A549 (cell line): ENCODE measurements around the gene MYCN. TPM values are rescaled to one million over a fixed set of nuclear protein-coding genes. Genes with fewer than 3 reads are reported as not detected.

Experiments
- ATAC-seq, 2 experiments: fragments of 200-7000 bp in 1 of 2; fragments of >200 bp in 1 of 2; cut with Nextera tagmentation in 1 of 2; cut with Tn5 transposase in 1 of 2; 3 replicates each; pipeline versions ENCODE4 v1.8.0 to v1.9.1; 2018 to 2020; ENCODE audit warnings: mild to moderate bottlenecking in 1 of 2, moderate library complexity in 1 of 2
- CTCF ChIA-PET: fragments of 300-600 bp; sonication (Branson Sonifier 250); formaldehyde crosslinking; extraction: SDS; loops from one replicate; lab custom pipeline; 2021; ENCODE audit warnings: antibody characterized with exemption, inconsistent platforms; lab: Yijun Ruan, JAX
- POLR2A ChIA-PET: fragments of 350-600 bp; formaldehyde crosslinking; extraction: SDS; loops from one replicate; lab custom pipeline; 2021; ENCODE audit warnings: antibody characterized with exemption, inconsistent platforms; lab: Yijun Ruan, JAX
- DNase-seq, 2 experiments: peaks; one replicate each; pipeline versions ENCODE4 v3.0.0 to v3.0.0-alpha.2; 2011 to 2016; ENCODE audit warnings: low read depth in 1 of 2, low spot score in 1 of 2
- FAIRE-seq: peaks from 2 replicates; lab custom pipeline; 2011; peaks lifted over from hg19 to GRCh38; lab: Jason Lieb, UNC
- H3K27ac ChIP-seq, 2 experiments: fragments of >200 bp; sonication (Bioruptor Twin); formaldehyde crosslinking; 3 replicates each; pipeline ENCODE4 v1.5.1; 2016 to 2017
- H3K4me1 ChIP-seq: fragments of >200 bp; sonication (Bioruptor Twin); formaldehyde crosslinking; 3 replicates; pipeline ENCODE4 v1.6.1; 2016
- H3K4me2 ChIP-seq: fragments of >200 bp; sonication (Bioruptor Twin); formaldehyde crosslinking; 3 replicates; pipeline ENCODE4 v1.6.1; 2016
- H3K4me3 ChIP-seq: fragments of >200 bp; sonication (Bioruptor Twin); formaldehyde crosslinking; 3 replicates; pipeline ENCODE4 v1.5.1; 2016
- H3K9me3 ChIP-seq: fragments of >200 bp; sonication (Bioruptor Twin); formaldehyde crosslinking; 3 replicates; pipeline ENCODE4 v1.6.1; 2016
- CBX2 ChIP-seq: fragments of 200-600 bp; sonication (generic); IDR thresholded peaks from 2 replicates; pipeline ENCODE4 v1.6.1; 2016; ENCODE audit warnings: low read depth, mild to moderate bottlenecking, borderline replicate concordance
- EHMT2 ChIP-seq: fragments of 200-600 bp; sonication (generic); IDR thresholded peaks from 2 replicates; pipeline ENCODE4 v1.6.1; 2016; ENCODE audit warnings: antibody characterized with exemption, low read depth, mild to moderate bottlenecking, moderate library complexity
- FOSL2 ChIP-seq, 2 experiments: fragments of 450-650 bp in 1 of 2; fragments of >200 bp in 1 of 2; sonication (Bioruptor Twin) in 1 of 2; formaldehyde crosslinking; IDR thresholded peaks; 2 replicates each; pipeline versions ENCODE4 v1.5.0 to v1.6.1; 2016 to 2020; ENCODE audit warnings: mild to moderate bottlenecking in 1 of 2, moderate library complexity in 1 of 2
- FOXS1 ChIP-seq: fragments of 250-450 bp; sonication (Bioruptor Pico); IDR thresholded peaks from 2 replicates; pipeline ENCODE4 v1.5.0; 2020; ENCODE audit warnings: mild to moderate bottlenecking, moderate library complexity
- HEYL ChIP-seq: fragments of 250-450 bp; sonication (Bioruptor Pico); IDR thresholded peaks from 2 replicates; pipeline ENCODE4 v1.8.0; 2021; ENCODE audit warnings: mild to moderate bottlenecking, moderate library complexity
- HMGXB4 ChIP-seq: fragments of 250-450 bp; sonication (Bioruptor Pico); IDR thresholded peaks from 2 replicates; pipeline ENCODE4 v1.5.0; 2021; ENCODE audit warnings: mild to moderate bottlenecking, moderate library complexity, borderline replicate concordance
- HOXA7 ChIP-seq: fragments of 250-450 bp; sonication (Bioruptor Pico); IDR thresholded peaks from 2 replicates; pipeline ENCODE4 v1.5.0; 2020; ENCODE audit warnings: mild to moderate bottlenecking, moderate library complexity
- HOXB13 ChIP-seq: fragments of 250-450 bp; sonication (Bioruptor Pico); IDR thresholded peaks from 2 replicates; pipeline ENCODE4 v1.5.0; 2020; ENCODE audit warnings: low read depth, mild to moderate bottlenecking, moderate library complexity
- JUN ChIP-seq, 2 experiments: fragments of >200 bp; sonication (Bioruptor Twin); formaldehyde crosslinking; IDR thresholded peaks; 2 replicates in 1 of 2; 3 replicates in 1 of 2; pipeline ENCODE4 v1.6.1; 2016 to 2017
- JUNB ChIP-seq: fragments of >200 bp; sonication (Bioruptor Twin); formaldehyde crosslinking; IDR thresholded peaks from 2 replicates; pipeline ENCODE4 v1.6.1; 2016
- MAZ ChIP-seq: fragments of 150-350 bp; IDR thresholded peaks from 2 replicates; pipeline ENCODE4 v1.6.1; 2014; ENCODE audit warnings: antibody characterized with exemption, low read depth, low read length, borderline replicate concordance
- NPAS2 ChIP-seq: fragments of 250-450 bp; sonication (Bioruptor Pico); IDR thresholded peaks from 2 replicates; pipeline ENCODE4 v1.8.0; 2022; ENCODE audit warnings: mild to moderate bottlenecking, moderate library complexity, borderline replicate concordance
- PHF8 ChIP-seq: fragments of 200-600 bp; sonication (generic); IDR thresholded peaks from 2 replicates; pipeline ENCODE4 v1.6.1; 2016; ENCODE audit warnings: low read depth, mild to moderate bottlenecking, antibody characterized with exemption, moderate library complexity, borderline replicate concordance
- POLR2A ChIP-seq: IDR thresholded peaks from 2 replicates; pipeline ENCODE4 v1.6.1; 2012; ENCODE audit warnings: mild to moderate bottlenecking, low read length
- RAD21 ChIP-seq, 2 experiments: fragments of >200 bp in 1 of 2; sonication (Bioruptor Twin) in 1 of 2; formaldehyde crosslinking in 1 of 2; IDR thresholded peaks in 1 of 2; conservative IDR thresholded peaks in 1 of 2; 2 replicates in 1 of 2; 3 replicates in 1 of 2; pipeline ENCODE4 v1.6.1; 2012 to 2018; ENCODE audit warnings: inconsistent platforms in 1 of 2
- RARB ChIP-seq: fragments of 250-450 bp; sonication (Bioruptor Pico); IDR thresholded peaks from 2 replicates; pipeline ENCODE4 v1.8.0; 2021; ENCODE audit warnings: mild to moderate bottlenecking, moderate library complexity
- RFX5 ChIP-seq: fragments of 450-650 bp; IDR thresholded peaks from 2 replicates; pipeline ENCODE4 v1.7.1; 2014; ENCODE audit warnings: antibody characterized with exemption, mild to moderate bottlenecking, moderate library complexity
- SMC3 ChIP-seq: fragments of >200 bp; sonication (Bioruptor Twin); formaldehyde crosslinking; IDR thresholded peaks from 3 replicates; pipeline ENCODE4 v1.6.1; 2018; ENCODE audit warnings: inconsistent platforms
- TFCP2L1 ChIP-seq: fragments of 250-450 bp; sonication (Bioruptor Pico); IDR thresholded peaks from 2 replicates; pipeline ENCODE4 v1.5.0; 2021; ENCODE audit warnings: mild to moderate bottlenecking
- TP53 ChIP-seq: fragments of 250-450 bp; sonication (Bioruptor Pico); IDR thresholded peaks from 2 replicates; pipeline ENCODE4 v1.5.0; 2021; ENCODE audit warnings: mild to moderate bottlenecking, moderate library complexity
- ZFP36 ChIP-seq: fragments of 450-650 bp; IDR thresholded peaks from 2 replicates; pipeline ENCODE4 v1.6.1; 2014; ENCODE audit warnings: borderline replicate concordance; ENCODE audit not compliant: partially characterized antibody
- ZNF302 ChIP-seq: fragments of 250-450 bp; sonication (Bioruptor Pico); IDR thresholded peaks from 2 replicates; pipeline ENCODE4 v1.9.0; 2021; ENCODE audit warnings: inconsistent platforms, mild to moderate bottlenecking, moderate library complexity
- ZSCAN20 ChIP-seq: fragments of 250-450 bp; sonication (Bioruptor Pico); IDR thresholded peaks from 2 replicates; pipeline ENCODE4 v1.8.0; 2022; ENCODE audit warnings: mild to moderate bottlenecking, moderate library complexity
- WGBS: methylation state at CpG from one replicate; pipeline ENCODE4 v1.1.6; 2017; ENCODE audit errors: missing lambda C conversion rate; 5-methylcytosine and 5-hydroxymethylcytosine counted together
- polyA plus RNA-seq, 4 experiments: library from polyadenylated mRNA; depleted of rRNA in 3 of 4; stranded (reverse); fragments of >200 nt; fragmentation: RNase III in 1 of 4; extraction: RNeasy Plus Mini Kit Qiagen cat#74134 plus additional on column Dnase treatment in 1 of 4; gene quantifications; 2 replicates in 3 of 4; 3 replicates in 1 of 4; pipeline ENCODE4 v1.2.3, GENCODE V29; 2011 to 2017
- TF ChIP-seq, protein P1 (sequence below): IDR thresholded peaks from 2 replicates; pipeline ENCODE4 v1.6.1; 2012
- TF ChIP-seq, protein P2 (sequence below): fragments of 150-350 bp; IDR thresholded peaks from 2 replicates; pipeline ENCODE4 v1.6.1; 2014; ENCODE audit warnings: low read depth, mild to moderate bottlenecking, low read length

Gene MYCN
- polyA plus RNA-seq, 2 of the 4 experiments (the other 2 are of a cell fraction) = not detected

- TF ChIP-seq, protein P1, sequence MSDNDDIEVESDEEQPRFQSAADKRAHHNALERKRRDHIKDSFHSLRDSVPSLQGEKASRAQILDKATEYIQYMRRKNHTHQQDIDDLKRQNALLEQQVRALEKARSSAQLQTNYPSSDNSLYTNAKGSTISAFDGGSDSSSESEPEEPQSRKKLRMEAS = no peak
- TF ChIP-seq SMC3 (no peak), HEYL (CRISPR knock-in tag) (no peak), RFX5 (no peak)
Observed at GRCh38 chr2:15893085-15893484, 47.3 kb upstream of the MYCN start (continued).

GRCh38 chr2:15893689-15894480 lies 46.5 kb upstream of the MYCN start:
- Histone ChIP-seq H3K27ac (no peak overlapping the region), H3K4me2 (no peak overlapping the region), H3K4me3 (no peak overlapping the region), H3K9me3 (peaks cover 13% of the 10 kb centered on the region; the same call in 1 of the 3 replicates), H3K4me1 (0 out of 3 replicates have a peak, but pooled peaks cover 7% of the 10 kb centered on the region)
- TF ChIP-seq POLR2A (no peak), NPAS2 (CRISPR knock-in tag) (no peak), RAD21 (conservative IDR thresholded peaks at IDR 0.05 in 1 of 2, IDR thresholded peaks at IDR 0.05 in 1 of 2) (no peak), FOSL2 (IDR thresholded peaks at IDR 0.05) (no peak), FOSL2 (CRISPR knock-in tag; IDR thresholded peaks at IDR 0.05) (no peak), ZSCAN20 (CRISPR knock-in tag) (no peak), TFCP2L1 (no peak), FOXS1 (CRISPR knock-in tag) (no peak), ZNF302 (no peak)
- TF ChIP-seq, protein P2, sequence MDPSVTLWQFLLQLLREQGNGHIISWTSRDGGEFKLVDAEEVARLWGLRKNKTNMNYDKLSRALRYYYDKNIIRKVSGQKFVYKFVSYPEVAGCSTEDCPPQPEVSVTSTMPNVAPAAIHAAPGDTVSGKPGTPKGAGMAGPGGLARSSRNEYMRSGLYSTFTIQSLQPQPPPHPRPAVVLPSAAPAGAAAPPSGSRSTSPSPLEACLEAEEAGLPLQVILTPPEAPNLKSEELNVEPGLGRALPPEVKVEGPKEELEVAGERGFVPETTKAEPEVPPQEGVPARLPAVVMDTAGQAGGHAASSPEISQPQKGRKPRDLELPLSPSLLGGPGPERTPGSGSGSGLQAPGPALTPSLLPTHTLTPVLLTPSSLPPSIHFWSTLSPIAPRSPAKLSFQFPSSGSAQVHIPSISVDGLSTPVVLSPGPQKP = no peak
- WGBS = 37% methylated on average over 7 of the region's 7 CpGs
- no peak for DNase-seq
- CTCF ChIA-PET = no interaction called here
- no peak for ATAC-seq
- POLR2A ChIA-PET = no interaction called here
- peak; percentile 49 for FAIRE-seq

GRCh38 chr2:15894481-15895144 lies 45.7 kb upstream of the MYCN start:
- no peak overlapping the region for H3K4me2 ChIP-seq
- POLR2A ChIA-PET = no interaction called here
- H3K27ac ChIP-seq = no peak overlapping the region
- CTCF ChIA-PET = no interaction called here
- no peak for ATAC-seq
- FAIRE-seq = no peak
- no peak overlapping the region for H3K4me3 ChIP-seq
- TF ChIP-seq RARB = no peak
- TF ChIP-seq TP53 = no peak
- TF ChIP-seq JUN (IDR thresholded peaks at IDR 0.05) = no peak
- no peak for TF ChIP-seq JUNB
- TF ChIP-seq EHMT2 = no peak
- TF ChIP-seq, all 56 proteins: peak for 0
- no peak for DNase-seq
- Histone ChIP-seq H3K9me3 (peaks cover 13% of the 10 kb centered on the region; the same call in 1 of the 3 replicates), H3K4me1 (0 out of 3 replicates have a peak, but pooled peaks cover 7% of the 10 kb centered on the region)
- 41% methylated on average over 8 of the region's 8 CpGs for WGBS

GRCh38 chr2:15895615-15896469 lies 44.5 kb upstream of the MYCN start:
- Histone ChIP-seq H3K27ac (no peak overlapping the region), H3K4me3 (no peak overlapping the region), H3K9me3 (peaks cover 13% of the 10 kb centered on the region; the same call in 1 of the 3 replicates), H3K4me2 (no peak overlapping the region), H3K4me1 (0 out of 3 replicates have a peak, but pooled peaks cover 4% of the 10 kb centered on the region)
- WGBS = 25% methylated on average over 7 of the region's 7 CpGs
- ATAC-seq = no peak
- no peak for DNase-seq
- ChIA-PET CTCF (interaction anchor here (1.0 kb wide), 1 partner anchor 10 kb away, joined by 3 read pairs; no protein-coding TSS in a partner anchor), POLR2A (no interaction called here)
- FAIRE-seq = no peak
- TF ChIP-seq HMGXB4 (CRISPR knock-in tag) = no peak
- TF ChIP-seq ZFP36 = no peak
- TF ChIP-seq CBX2 = no peak
- no peak for TF ChIP-seq HOXB13 (CRISPR knock-in tag)
- TF ChIP-seq SMC3 = no peak
- TF ChIP-seq TP53 = no peak
- no peak for TF ChIP-seq PHF8
- TF ChIP-seq HOXA7 = no peak
- TF ChIP-seq MAZ = no peak
- TF ChIP-seq, protein P2 = no peak
